ENCODE data around the gene KISS1R.

DNA sequence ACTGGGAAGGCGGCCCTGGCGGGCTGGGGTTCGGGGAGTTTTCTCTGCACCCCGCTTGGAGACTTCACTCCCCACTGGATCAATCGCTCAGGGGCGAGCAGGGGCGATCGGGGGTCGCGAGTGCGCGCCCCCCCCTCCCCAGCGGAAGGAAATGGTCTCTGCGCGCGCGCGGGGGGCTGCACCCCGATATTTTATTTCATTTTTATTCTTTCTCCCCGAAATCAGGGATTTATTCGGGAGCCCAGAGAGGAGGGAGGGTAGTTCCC lies 9.1 kb downstream of the KISS1R start:
- TF ChIP-seq, protein P1, sequence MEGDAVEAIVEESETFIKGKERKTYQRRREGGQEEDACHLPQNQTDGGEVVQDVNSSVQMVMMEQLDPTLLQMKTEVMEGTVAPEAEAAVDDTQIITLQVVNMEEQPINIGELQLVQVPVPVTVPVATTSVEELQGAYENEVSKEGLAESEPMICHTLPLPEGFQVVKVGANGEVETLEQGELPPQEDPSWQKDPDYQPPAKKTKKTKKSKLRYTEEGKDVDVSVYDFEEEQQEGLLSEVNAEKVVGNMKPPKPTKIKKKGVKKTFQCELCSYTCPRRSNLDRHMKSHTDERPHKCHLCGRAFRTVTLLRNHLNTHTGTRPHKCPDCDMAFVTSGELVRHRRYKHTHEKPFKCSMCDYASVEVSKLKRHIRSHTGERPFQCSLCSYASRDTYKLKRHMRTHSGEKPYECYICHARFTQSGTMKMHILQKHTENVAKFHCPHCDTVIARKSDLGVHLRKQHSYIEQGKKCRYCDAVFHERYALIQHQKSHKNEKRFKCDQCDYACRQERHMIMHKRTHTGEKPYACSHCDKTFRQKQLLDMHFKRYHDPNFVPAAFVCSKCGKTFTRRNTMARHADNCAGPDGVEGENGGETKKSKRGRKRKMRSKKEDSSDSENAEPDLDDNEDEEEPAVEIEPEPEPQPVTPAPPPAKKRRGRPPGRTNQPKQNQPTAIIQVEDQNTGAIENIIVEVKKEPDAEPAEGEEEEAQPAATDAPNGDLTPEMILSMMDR (conservative IDR thresholded peaks at IDR 0.05 in 1 of 2, IDR thresholded peaks at IDR 0.05 in 1 of 2; ENCODE audit: low read depth in 1 of 2, low read length in 2 of 2), result no peak
- no peak for TF ChIP-seq EZH2 (IDR thresholded peaks at IDR 0.05; ENCODE audit: low read length, missing control alignments)

Data from fibroblast of lung (primary cell).